ENCODE data around the gene CFAP410. TPM values are rescaled to one million over a fixed set of nuclear protein-coding genes. Genes with fewer than 3 reads are reported as not detected.

Gene CFAP410
- total RNA-seq, 3 donors from 2014 or later = 22.0 to 33.0 (median 26.6) TPM

GRCh38 chr21:44298301-44298700 is 40.9 kb downstream of the CFAP410 start:
- no peaks in the 10 kb centered on the region for H3K36me3 ChIP-seq (ENCODE audit: low read depth)
- TF ChIP-seq CTCF (IDR thresholded peaks at IDR 0.05) = no peak
- ATAC-seq (no peak), DNase-seq (no peak)
- no peak overlapping the region for H3K4me3 ChIP-seq
- H3K9me3 ChIP-seq = no peaks in the 10 kb centered on the region
- peaks cover 24% of the 10 kb centered on the region for H3K4me1 ChIP-seq (ENCODE audit: low read depth)
- intact Hi-C loops (cut with DNase I, micrococcal nuclease) = no loop called here

DNA sequence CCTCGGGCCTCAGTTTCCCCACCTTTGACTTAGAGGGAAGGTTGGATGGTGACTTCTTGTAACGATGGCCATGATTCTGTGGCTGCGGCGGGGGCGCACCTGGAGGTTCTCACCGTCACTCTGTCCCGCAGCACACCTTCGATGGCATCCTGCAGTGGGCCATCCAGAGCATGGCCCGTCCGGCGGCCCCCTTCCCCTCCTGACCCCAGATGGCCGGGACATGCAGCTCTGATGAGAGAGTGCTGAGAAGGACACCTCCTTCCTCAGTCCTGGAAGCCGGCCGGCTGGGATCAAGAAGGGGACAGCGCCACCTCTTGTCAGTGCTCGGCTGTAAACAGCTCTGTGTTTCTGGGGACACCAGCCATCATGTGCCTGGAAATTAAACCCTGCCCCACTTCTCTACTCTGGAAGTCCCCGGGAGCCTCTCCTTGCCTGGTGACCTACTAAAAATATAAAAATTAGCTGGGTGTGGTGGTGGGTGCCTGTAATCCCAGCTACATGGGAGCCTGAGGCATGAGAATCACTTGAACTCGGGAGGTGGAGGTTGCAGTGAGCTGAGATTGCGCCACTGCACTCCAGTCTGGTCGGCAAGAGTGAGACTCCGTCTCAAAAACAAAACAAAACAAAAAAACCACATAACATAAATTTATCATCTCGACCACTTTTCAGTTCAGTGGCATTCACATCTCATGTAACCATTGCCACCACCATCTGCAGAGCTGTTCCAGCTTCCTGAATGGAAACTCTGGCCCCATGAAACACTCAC is 41.5 kb downstream of the CFAP410 start:
- Histone ChIP-seq H3K4me1 (ENCODE audit: low read depth) (peaks cover 18% of the 10 kb centered on the region), H3K9me3 (no peaks in the 10 kb centered on the region), H3K4me3 (no peak overlapping the region), H3K36me3 (ENCODE audit: low read depth) (no peaks in the 10 kb centered on the region)
- intact Hi-C loops (cut with DNase I, micrococcal nuclease) = no loop called here
- DNase-seq = peak; percentile 84 to 94 (median 94)
- peak; percentile 48 for ATAC-seq
- TF ChIP-seq CTCF (IDR thresholded peaks at IDR 0.05) = peak; percentile 60

DNA sequence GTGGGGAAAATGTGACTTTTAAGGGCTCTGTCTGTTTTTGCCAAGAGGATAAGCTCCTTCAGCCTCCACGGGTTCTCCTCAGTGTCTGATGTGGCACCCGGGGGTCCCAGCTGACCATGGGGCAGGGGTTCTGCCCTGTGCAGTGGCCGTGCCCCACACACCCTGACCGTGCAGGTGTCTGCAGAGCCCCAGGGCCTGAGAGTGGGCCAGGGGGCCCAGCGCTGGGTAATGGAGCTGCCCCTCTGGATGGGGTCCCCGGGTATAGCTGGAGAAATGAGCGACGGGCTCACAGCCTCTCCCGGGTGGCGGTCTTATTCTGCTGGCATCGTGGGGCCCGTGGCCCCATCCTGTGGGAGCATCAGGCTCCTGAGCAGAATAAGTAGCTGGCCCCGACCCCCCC is 42.3 kb downstream of the CFAP410 start:
- DNase-seq (no peak), ATAC-seq (no peak)
- TF ChIP-seq CTCF (IDR thresholded peaks at IDR 0.05) = no peak
- Histone ChIP-seq H3K9me3 (no peaks in the 10 kb centered on the region), H3K4me3 (no peak overlapping the region), H3K36me3 (ENCODE audit: low read depth) (no peaks in the 10 kb centered on the region), H3K4me1 (ENCODE audit: low read depth) (peaks cover 10% of the 10 kb centered on the region)
- intact Hi-C loops (cut with DNase I, micrococcal nuclease) = no loop called here

DNA sequence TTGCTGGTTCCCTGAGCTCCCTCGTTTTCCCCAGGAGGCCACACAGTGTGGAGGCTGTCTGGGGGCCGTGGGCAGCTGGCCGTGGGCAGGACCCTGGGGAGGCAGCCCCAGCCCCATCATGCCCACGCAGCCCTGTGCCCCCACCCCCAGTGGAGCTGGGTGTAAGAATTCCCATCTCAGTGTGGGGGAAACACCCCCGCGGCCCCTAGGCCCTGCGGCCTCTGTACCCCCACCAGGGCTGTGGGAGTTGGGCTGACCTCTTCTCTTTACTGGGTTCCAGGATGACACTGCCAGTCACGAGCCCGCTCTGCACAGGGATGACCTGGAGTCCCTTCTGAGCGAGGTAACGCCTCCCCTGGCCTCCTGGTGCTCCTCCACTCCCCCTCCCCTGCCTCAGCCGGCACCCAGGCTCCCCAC is 43.1 kb downstream of the CFAP410 start:
- no peak for TF ChIP-seq CTCF (IDR thresholded peaks at IDR 0.05)
- ATAC-seq (no peak), DNase-seq (no peak)
- Histone ChIP-seq H3K4me1 (ENCODE audit: low read depth) (peaks cover 2% of the 10 kb centered on the region), H3K36me3 (ENCODE audit: low read depth) (no peaks in the 10 kb centered on the region), H3K4me3 (no peak overlapping the region), H3K9me3 (no peaks in the 10 kb centered on the region)
- intact Hi-C loops (cut with DNase I, micrococcal nuclease) = no loop called here

DNA sequence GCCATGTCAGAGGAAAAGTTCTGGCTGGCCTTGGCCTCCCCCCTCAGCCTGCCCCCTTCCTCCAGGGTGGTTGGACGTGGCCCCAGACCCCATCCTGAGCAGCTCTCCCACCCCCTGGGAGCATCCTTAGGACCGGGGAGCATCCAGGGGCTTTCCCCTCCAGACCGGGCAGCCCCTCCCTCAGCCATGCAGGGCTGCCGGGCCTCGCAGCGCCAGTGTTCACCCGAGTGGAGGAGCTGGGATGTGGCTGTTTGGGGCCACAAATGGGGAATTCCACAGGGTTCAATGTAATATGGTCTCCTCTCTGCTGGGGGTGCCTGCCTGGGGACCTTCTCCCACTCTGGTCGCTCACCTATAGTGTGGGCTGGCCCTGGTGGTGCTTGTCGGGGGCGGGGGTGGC is 43.5 kb downstream of the CFAP410 start:
- DNase-seq = no peak
- intact Hi-C loops (cut with DNase I, micrococcal nuclease) = no loop called here
- Histone ChIP-seq H3K36me3 (ENCODE audit: low read depth) (no peaks in the 10 kb centered on the region), H3K9me3 (no peaks in the 10 kb centered on the region), H3K4me1 (ENCODE audit: low read depth) (no peaks in the 10 kb centered on the region), H3K4me3 (no peak overlapping the region)
- TF ChIP-seq CTCF (IDR thresholded peaks at IDR 0.05) = no peak
- ATAC-seq = no peak

Measured in mucosa of descending colon (tissue), 3 donors.